Keratinocyte (primary cell): ENCODE results near the gene ATP2B2. TPM values are rescaled to one million over a fixed set of nuclear protein-coding genes. Genes with fewer than 3 reads are reported as not detected.

Experiments used
- DNase-seq: peaks from one replicate; pipeline ENCODE4 v3.0.0-alpha.2; 2011; ENCODE audit warnings: low read depth, missing footprints, low spot score
- FAIRE-seq: peaks from 2 replicates; lab custom pipeline; 2011; peaks lifted over from hg19 to GRCh38; lab: Jason Lieb, UNC
- H2AFZ ChIP-seq: 2 replicates; pipeline ENCODE4 v1.6.0; 2012; ENCODE audit warnings: low read length, control low read depth, inconsistent platforms; ENCODE audit not compliant: control insufficient read depth
- H3K27ac ChIP-seq: 2 replicates; pipeline ENCODE4 v1.5.1; 2011; ENCODE audit warnings: low read length; ENCODE audit not compliant: control insufficient read depth, insufficient read depth
- H3K27me3 ChIP-seq: 3 replicates; pipeline ENCODE4 v1.6.0; 2011; ENCODE audit warnings: low read length; ENCODE audit not compliant: control insufficient read depth, insufficient read depth; ENCODE audit errors: extremely low read depth
- H3K36me3 ChIP-seq, 2 experiments: 2 replicates in 1 of 2; 3 replicates in 1 of 2; pipeline ENCODE4 v1.5.1; 2011; ENCODE audit warnings: low read length in 2 of 2, mild to moderate bottlenecking in 1 of 2; ENCODE audit not compliant: control insufficient read depth in 2 of 2, insufficient read depth in 2 of 2; ENCODE audit errors: extremely low read depth in 1 of 2
- H3K4me1 ChIP-seq: 3 replicates; pipeline ENCODE4 v1.5.1; 2011; ENCODE audit warnings: low read length; ENCODE audit not compliant: control insufficient read depth, insufficient read depth; ENCODE audit errors: extremely low read depth
- H3K4me2 ChIP-seq: 3 replicates; pipeline ENCODE4 v1.6.0; 2011; ENCODE audit warnings: low read depth, low read length; ENCODE audit not compliant: control insufficient read depth, insufficient read depth; ENCODE audit errors: extremely low read depth
- H3K4me3 ChIP-seq, 3 experiments: fragments of 200-600 bp in 1 of 3; sonication (generic) in 1 of 3; 2 replicates in 2 of 3; 3 replicates in 1 of 3; pipeline ENCODE4 v1.5.1; 2011 to 2016; ENCODE audit warnings: low read length in 3 of 3, mild to moderate bottlenecking in 3 of 3, control low read depth in 2 of 3, inconsistent platforms in 1 of 3, low read depth in 1 of 3, mixed read lengths in 1 of 3, mixed run types in 1 of 3, moderate library complexity in 1 of 3; ENCODE audit not compliant: control insufficient read depth in 2 of 3, insufficient read depth in 2 of 3; ENCODE audit errors: extremely low read depth in 1 of 3
- H3K79me2 ChIP-seq: 2 replicates; pipeline ENCODE4 v1.6.0; 2012; ENCODE audit warnings: low read length; ENCODE audit not compliant: control insufficient read depth, insufficient read depth
- H3K9ac ChIP-seq: 3 replicates; pipeline ENCODE4 v1.6.0; 2011; ENCODE audit warnings: low read length; ENCODE audit not compliant: control insufficient read depth, insufficient read depth; ENCODE audit errors: extremely low read depth
- H3K9me1 ChIP-seq: 3 replicates; pipeline ENCODE4 v1.6.0; 2011; ENCODE audit warnings: low read length; ENCODE audit not compliant: control insufficient read depth, insufficient read depth; ENCODE audit errors: extremely low read depth
- H3K9me3 ChIP-seq: 2 replicates; pipeline ENCODE4 v1.5.1; 2012; ENCODE audit warnings: low read depth, low read length; ENCODE audit not compliant: control insufficient read depth
- H4K20me1 ChIP-seq: 3 replicates; pipeline ENCODE4 v1.6.0; 2011; ENCODE audit warnings: low read length; ENCODE audit not compliant: control insufficient read depth, insufficient read depth; ENCODE audit errors: extremely low read depth
- EZH2 ChIP-seq: IDR thresholded peaks from one replicate; pipeline ENCODE4 v1.6.1; 2012; ENCODE audit warnings: inconsistent platforms, mild to moderate bottlenecking, low read length, moderate library complexity
- dilution Hi-C: fragments of 300-500 bp; cut with MboI; formaldehyde crosslinking; loops from one replicate; pipeline ENCODE4 v1.7.0; 2020; ENCODE audit warnings: low sequenced_read_pairs; ENCODE audit not compliant: extremely low pct_ligation_motif_present
- polyA plus RNA-seq, 5 experiments: library from polyadenylated mRNA; depleted of rRNA in 3 of 5; stranded (reverse) in 3 of 5; stranded (forward) in 1 of 5; unstranded in 1 of 5; fragments of >200 nt; gene quantifications; 1 replicate in 1 of 5; 2 replicates in 3 of 5; 3 replicates in 1 of 5; pipeline versions ENCODE4 v1.2.1 to v1.2.3, GENCODE V29; 2011 to 2012; ENCODE audit warnings: missing spikeins in 2 of 5, low read depth in 1 of 5, low replicate concordance in 1 of 5
- TF ChIP-seq, protein P1 (sequence below), 3 experiments: IDR thresholded peaks in 1 of 3; conservative IDR thresholded peaks in 1 of 3; optimal IDR thresholded peaks in 1 of 3; 2 replicates in 2 of 3; 3 replicates in 1 of 3; pipeline versions ENCODE3 to v1.5.1; 2011; ENCODE audit warnings: low read length in 3 of 3, mild to moderate bottlenecking in 3 of 3, moderate library complexity in 2 of 3, control low read depth in 1 of 3, inconsistent platforms in 1 of 3; ENCODE audit not compliant: insufficient read depth in 2 of 3; ENCODE audit errors: extremely low read depth in 1 of 3

The ATP2B2 gene
- polyA plus RNA-seq, 1 donor (not counting 4 experiments of a cell fraction or from before 2014, with no cell fraction given), result not detected

DNA sequence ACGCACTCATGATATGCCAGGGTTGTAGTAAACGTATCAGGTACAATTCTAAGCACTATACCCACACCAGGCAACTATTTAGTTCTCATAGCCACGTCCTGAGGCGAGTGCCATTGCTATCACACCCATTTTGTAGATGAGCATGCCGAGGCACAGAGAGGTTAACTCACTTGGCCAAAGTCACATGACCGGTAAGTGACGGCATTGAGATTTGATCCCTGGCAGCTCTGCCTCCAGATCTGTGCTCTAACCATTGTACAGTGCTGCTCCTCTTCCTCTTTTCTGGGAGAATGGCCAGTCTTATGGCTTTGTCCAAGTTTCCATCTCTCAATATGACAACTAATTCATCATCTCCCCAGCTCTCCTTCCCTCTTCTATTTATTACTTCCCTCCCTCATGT lies 18.9 kb upstream of the ATP2B2 start:
- H3K36me3 ChIP-seq, result no peaks in the 10 kb centered on the region
- TF ChIP-seq EZH2, result no peak
- TF ChIP-seq, protein P1, sequence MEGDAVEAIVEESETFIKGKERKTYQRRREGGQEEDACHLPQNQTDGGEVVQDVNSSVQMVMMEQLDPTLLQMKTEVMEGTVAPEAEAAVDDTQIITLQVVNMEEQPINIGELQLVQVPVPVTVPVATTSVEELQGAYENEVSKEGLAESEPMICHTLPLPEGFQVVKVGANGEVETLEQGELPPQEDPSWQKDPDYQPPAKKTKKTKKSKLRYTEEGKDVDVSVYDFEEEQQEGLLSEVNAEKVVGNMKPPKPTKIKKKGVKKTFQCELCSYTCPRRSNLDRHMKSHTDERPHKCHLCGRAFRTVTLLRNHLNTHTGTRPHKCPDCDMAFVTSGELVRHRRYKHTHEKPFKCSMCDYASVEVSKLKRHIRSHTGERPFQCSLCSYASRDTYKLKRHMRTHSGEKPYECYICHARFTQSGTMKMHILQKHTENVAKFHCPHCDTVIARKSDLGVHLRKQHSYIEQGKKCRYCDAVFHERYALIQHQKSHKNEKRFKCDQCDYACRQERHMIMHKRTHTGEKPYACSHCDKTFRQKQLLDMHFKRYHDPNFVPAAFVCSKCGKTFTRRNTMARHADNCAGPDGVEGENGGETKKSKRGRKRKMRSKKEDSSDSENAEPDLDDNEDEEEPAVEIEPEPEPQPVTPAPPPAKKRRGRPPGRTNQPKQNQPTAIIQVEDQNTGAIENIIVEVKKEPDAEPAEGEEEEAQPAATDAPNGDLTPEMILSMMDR (optimal IDR thresholded peaks at IDR 0.05 in 1 of 3, IDR thresholded peaks at IDR 0.05 in 1 of 3, conservative IDR thresholded peaks at IDR 0.05 in 1 of 3; ENCODE audit: extremely low read depth in 1 of 3, insufficient read depth in 2 of 3, low read length in 3 of 3), result no peak
- H3K27ac ChIP-seq, result no peak overlapping the region
- H3K4me2 ChIP-seq, result no peak overlapping the region
- H3K4me1 ChIP-seq, result no peaks in the 10 kb centered on the region
- dilution Hi-C loops, result no loop called here
- H3K9me1 ChIP-seq, result no peaks in the 10 kb centered on the region
- H3K9ac ChIP-seq, result no peak overlapping the region
- no peak overlapping the region for H3K4me3 ChIP-seq
- H2AFZ ChIP-seq, result no peak overlapping the region
- H3K27me3 ChIP-seq, result peaks cover 27% of the 10 kb centered on the region
- no peaks in the 10 kb centered on the region for H3K79me2 ChIP-seq
- H4K20me1 ChIP-seq, result no peaks in the 10 kb centered on the region
- H3K9me3 ChIP-seq, result no peaks in the 10 kb centered on the region
- FAIRE-seq, result no peak
- no peak for DNase-seq

DNA sequence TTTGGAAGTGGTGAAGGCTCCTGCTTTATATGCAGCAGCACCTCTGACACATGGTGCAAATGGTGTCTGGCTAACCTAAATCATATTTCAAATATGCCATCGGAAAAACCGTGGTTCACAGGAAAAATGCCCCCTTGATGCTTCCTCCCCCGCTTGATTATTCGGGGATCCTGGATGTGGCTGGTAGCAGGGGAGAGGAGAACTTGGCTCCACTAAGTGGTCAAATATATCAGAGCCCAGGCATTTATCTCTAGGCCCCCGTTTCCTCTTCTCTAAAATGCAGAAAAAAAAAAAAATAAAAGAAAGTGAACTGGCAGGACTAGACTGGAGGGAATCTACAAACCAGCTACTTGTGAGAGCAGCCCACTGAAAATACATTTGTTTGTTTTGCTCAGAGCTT lies 18.2 kb upstream of the ATP2B2 start:
- TF ChIP-seq EZH2, result no peak
- TF ChIP-seq, protein P1 (optimal IDR thresholded peaks at IDR 0.05 in 1 of 3, IDR thresholded peaks at IDR 0.05 in 1 of 3, conservative IDR thresholded peaks at IDR 0.05 in 1 of 3; ENCODE audit: extremely low read depth in 1 of 3, insufficient read depth in 2 of 3, low read length in 3 of 3), result no peak
- no peak overlapping the region for H3K9ac ChIP-seq
- no peaks in the 10 kb centered on the region for H4K20me1 ChIP-seq
- H3K9me3 ChIP-seq, result no peaks in the 10 kb centered on the region
- DNase-seq, result no peak
- dilution Hi-C loops, result no loop called here
- no peak overlapping the region for H3K27ac ChIP-seq
- H3K79me2 ChIP-seq, result no peaks in the 10 kb centered on the region
- H3K4me3 ChIP-seq, result no peak overlapping the region
- H3K4me2 ChIP-seq, result no peak overlapping the region
- H3K36me3 ChIP-seq, result no peaks in the 10 kb centered on the region
- no peaks in the 10 kb centered on the region for H3K9me1 ChIP-seq
- FAIRE-seq, result no peak
- peaks cover 34% of the 10 kb centered on the region for H3K27me3 ChIP-seq
- no peak overlapping the region for H2AFZ ChIP-seq
- no peaks in the 10 kb centered on the region for H3K4me1 ChIP-seq
